ENCODE results near the gene TSPY1. TPM values are rescaled to one million over a fixed set of nuclear protein-coding genes. Genes with fewer than 3 reads are reported as not detected.
"Not testable (repeated sequence)": the region's sequence is repeated elsewhere in the genome, so short reads cannot be mapped to it uniquely, and the experiment has no call there.

The TSPY1 gene, protein sequence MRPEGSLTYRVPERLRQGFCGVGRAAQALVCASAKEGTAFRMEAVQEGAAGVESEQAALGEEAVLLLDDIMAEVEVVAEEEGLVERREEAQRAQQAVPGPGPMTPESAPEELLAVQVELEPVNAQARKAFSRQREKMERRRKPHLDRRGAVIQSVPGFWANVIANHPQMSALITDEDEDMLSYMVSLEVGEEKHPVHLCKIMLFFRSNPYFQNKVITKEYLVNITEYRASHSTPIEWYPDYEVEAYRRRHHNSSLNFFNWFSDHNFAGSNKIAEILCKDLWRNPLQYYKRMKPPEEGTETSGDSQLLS
- polyA plus RNA-seq (2013, experiment 1 of 2; ENCODE audit: insufficient read length), result not detected
- polyA plus RNA-seq (2013, experiment 2 of 2; ENCODE audit: insufficient read length), result not detected

DNA sequence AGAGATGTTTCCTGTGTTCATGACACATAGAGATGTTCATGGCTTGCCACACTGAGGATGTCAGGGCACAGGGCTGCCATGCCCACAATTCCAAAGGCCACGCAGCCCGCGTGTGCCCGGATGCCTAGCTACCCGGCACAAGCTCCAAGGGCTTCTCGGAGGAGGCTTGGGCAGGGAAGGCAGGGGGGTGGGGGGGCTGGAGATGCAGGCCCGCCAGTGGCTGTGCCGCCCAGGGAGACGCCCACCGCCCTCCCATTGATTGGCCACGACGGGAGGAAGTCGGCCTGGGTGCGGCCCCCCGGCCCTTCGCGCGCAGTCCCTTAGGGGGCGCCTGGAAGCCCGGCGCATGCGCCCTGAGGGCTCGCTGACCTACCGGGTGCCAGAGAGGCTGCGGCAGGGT is at the start of gene TSPY1:
TSPY1 (plus strand) TSS at position 301 of the 400 bp plus-strand sequence; CDS start at position 347, 46 bp downstream.
- not testable (repeated sequence) for DNase-seq

DNA sequence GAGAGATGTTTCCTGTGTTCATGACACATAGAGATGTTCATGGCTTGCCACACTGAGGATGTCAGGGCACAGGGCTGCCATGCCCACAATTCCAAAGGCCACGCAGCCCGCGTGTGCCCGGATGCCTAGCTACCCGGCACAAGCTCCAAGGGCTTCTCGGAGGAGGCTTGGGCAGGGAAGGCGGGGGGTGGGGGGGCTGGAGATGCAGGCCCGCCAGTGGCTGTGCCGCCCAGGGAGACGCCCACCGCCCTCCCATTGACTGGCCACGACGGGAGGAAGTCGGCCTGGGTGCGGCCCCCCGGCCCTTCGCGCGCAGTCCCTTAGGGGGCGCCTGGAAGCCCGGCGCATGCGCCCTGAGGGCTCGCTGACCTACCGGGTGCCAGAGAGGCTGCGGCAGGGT is 20.2 kb downstream of the TSPY1 start, which contains the start of gene TSPY9:
TSPY9 (plus strand) TSS at position 301 of the 400 bp plus-strand sequence; CDS start at position 347, 46 bp downstream.
- not testable (repeated sequence) for DNase-seq

DNA sequence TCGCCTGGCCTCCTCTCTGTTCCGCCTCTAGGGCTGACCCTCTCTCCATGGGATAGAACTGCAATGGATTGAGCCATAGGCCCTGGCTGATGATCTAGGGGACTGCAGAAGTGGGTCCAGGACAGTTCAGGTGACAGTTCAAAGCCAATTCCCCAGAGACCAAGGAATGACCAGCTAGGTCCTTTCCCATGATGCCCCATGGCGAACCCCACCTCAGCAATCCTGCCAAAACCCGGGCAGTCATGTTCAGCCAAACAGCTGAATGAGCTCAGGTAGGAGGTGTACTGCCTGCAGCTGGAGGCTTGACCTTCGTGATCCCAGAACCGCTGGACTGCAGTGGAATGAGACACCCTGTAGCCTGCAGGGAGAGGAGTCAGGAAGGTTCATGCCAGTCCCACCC is 37.6 kb downstream of the TSPY1 start:
- DNase-seq, result not testable (repeated sequence)

DNA sequence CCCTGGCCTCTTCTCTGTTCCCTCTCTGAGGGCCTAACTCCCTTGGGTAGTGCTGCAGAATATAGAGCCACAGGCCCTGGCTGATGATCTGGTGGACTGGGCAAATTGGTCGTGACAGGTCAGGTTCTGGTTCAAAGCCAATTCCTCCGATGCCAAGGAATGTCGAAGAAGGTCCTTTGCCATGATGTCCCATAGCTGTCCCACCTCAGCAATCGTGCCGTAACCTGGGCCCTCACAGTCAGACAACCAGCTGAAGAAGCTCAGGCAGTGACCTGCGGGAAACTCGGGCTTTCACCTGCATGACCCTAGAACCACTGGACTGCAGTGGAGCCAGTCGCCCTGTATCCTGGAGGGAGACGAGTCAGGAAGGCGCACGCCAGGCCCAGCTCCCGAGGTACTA is 49.5 kb downstream of the TSPY1 start:
- DNase-seq, result not testable (repeated sequence)
